ENCODE results near the gene SORCS3. TPM values are rescaled to one million over a fixed set of nuclear protein-coding genes. Genes with fewer than 3 reads are reported as not detected.

SORCS3 gene
- total RNA-seq, 1 experiment from 2014 or later = 0.94 TPM

GRCh38 chr10:104938031-104938430 lies 296.9 kb downstream of the SORCS3 start:
- ATAC-seq = no peak
- peaks cover 3% of the 10 kb centered on the region; the same call in 1 of the 2 replicates for H3K4me1 Mint-ChIP-seq
- peaks cover 14% of the 10 kb centered on the region for H3K9me3 Mint-ChIP-seq
- TF ChIP-seq USF1 (CRISPR knock-in tag; IDR thresholded peaks at IDR 0.05) = no peak
- no peaks in the 10 kb centered on the region for H3K36me3 Mint-ChIP-seq
- DNase-seq (ENCODE audit: low spot score) = no peak
- no peak overlapping the region for H3K27ac Mint-ChIP-seq
- POLR2A ChIA-PET = no interaction called here
- H3K4me3 Mint-ChIP-seq = no peak overlapping the region
- CTCF ChIA-PET = no interaction called here
- no peaks in the 10 kb centered on the region for H3K27me3 Mint-ChIP-seq (ENCODE audit: low read depth)

- Mint-ChIP-seq H3K27ac (no peak overlapping the region), H3K9me3 (peaks cover 14% of the 10 kb centered on the region), H3K36me3 (no peaks in the 10 kb centered on the region), H3K4me3 (no peak overlapping the region), H3K4me1 (peaks cover 3% of the 10 kb centered on the region; the same call in 1 of the 2 replicates), H3K27me3 (ENCODE audit: low read depth) (no peaks in the 10 kb centered on the region)
- no peak for DNase-seq (ENCODE audit: low spot score)
- no peak for TF ChIP-seq CDX4 (CRISPR knock-in tag; IDR thresholded peaks at IDR 0.05; ENCODE audit: borderline replicate concordance)
- TF ChIP-seq ZNF263 (CRISPR knock-in tag; IDR thresholded peaks at IDR 0.05; ENCODE audit: low read depth) = no peak
- no peak for TF ChIP-seq FOXJ3 (CRISPR knock-in tag; IDR thresholded peaks at IDR 0.05; ENCODE audit: borderline replicate concordance)
- TF ChIP-seq GABPB1 (CRISPR knock-in tag; IDR thresholded peaks at IDR 0.05) = no peak
- TF ChIP-seq CREB1 (CRISPR knock-in tag; IDR thresholded peaks at IDR 0.05) = no peak
- TF ChIP-seq FOXK1 (CRISPR knock-in tag; IDR thresholded peaks at IDR 0.05) = no peak
- TF ChIP-seq KAT7 (CRISPR knock-in tag; IDR thresholded peaks at IDR 0.05; ENCODE audit: borderline replicate concordance) = no peak
- no peak for TF ChIP-seq CTCF (IDR thresholded peaks at IDR 0.05)
- no peak for TF ChIP-seq AFF4 (CRISPR knock-in tag; IDR thresholded peaks at IDR 0.05; ENCODE audit: borderline replicate concordance)
- no peak for TF ChIP-seq ARID4B (CRISPR knock-in tag; IDR thresholded peaks at IDR 0.05; ENCODE audit: borderline replicate concordance)
- no peak for TF ChIP-seq TCF7 (CRISPR knock-in tag; IDR thresholded peaks at IDR 0.05; ENCODE audit: low read depth)
- TF ChIP-seq RELA (CRISPR knock-in tag; IDR thresholded peaks at IDR 0.05; ENCODE audit: borderline replicate concordance) = no peak
- TF ChIP-seq NR1H2 (CRISPR knock-in tag; IDR thresholded peaks at IDR 0.05) = no peak
- TF ChIP-seq GRHL2 (CRISPR knock-in tag; IDR thresholded peaks at IDR 0.05; ENCODE audit: insufficient replicate concordance, severe bottlenecking) = no peak
- TF ChIP-seq PRRX2 (CRISPR knock-in tag; IDR thresholded peaks at IDR 0.05) = no peak
- POLR2A ChIA-PET = no interaction called here
- peak; percentile 44 for ATAC-seq
- CTCF ChIA-PET = interaction anchor here (1.4 kb wide), 1 partner anchor 303 kb away, joined by 3 read pairs; no protein-coding TSS in a partner anchor
Observed at GRCh38 chr10:104941662-104942061, 300.6 kb downstream of the SORCS3 start.

Data from WTC11 (cell line).